ENCODE results near the gene AMOT.

Gene AMOT

DNA sequence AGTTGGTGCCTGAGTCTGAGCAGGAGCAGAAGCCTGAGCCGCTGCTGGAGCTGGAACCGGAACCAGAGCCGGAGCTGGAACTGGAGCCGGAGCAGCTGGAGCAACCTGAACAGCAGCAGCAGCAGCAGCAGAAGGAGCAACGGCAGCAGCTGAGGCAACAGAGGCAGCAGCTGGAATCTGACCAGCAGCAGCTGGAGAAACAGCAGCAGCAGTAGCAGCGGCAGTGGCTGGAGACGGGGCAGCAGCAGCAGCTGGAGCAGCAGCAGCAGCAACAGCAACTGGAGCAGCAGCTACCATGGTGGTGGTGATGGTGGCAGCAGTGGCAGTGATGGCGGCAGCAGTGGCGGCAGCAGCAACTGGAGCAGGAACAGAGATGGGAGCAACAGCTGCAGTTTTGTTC, 61.5 kb downstream of the AMOT start:
- Histone ChIP-seq H3K36me3 (ENCODE audit: control insufficient read depth, insufficient read depth, low read length) (peaks cover 5% of the 10 kb centered on the region), H3K9ac (ENCODE audit: low read length) (no peak overlapping the region), H3K4me3 (ENCODE audit: low read length) (no peak overlapping the region), H3K27me3 (ENCODE audit: control insufficient read depth, insufficient read depth, low read length) (no peaks in the 10 kb centered on the region), H3K4me1 (ENCODE audit: control insufficient read depth, insufficient read depth, low read length) (no peaks in the 10 kb centered on the region), H3K27ac (ENCODE audit: low read depth, low read length) (no peak overlapping the region)

DNA sequence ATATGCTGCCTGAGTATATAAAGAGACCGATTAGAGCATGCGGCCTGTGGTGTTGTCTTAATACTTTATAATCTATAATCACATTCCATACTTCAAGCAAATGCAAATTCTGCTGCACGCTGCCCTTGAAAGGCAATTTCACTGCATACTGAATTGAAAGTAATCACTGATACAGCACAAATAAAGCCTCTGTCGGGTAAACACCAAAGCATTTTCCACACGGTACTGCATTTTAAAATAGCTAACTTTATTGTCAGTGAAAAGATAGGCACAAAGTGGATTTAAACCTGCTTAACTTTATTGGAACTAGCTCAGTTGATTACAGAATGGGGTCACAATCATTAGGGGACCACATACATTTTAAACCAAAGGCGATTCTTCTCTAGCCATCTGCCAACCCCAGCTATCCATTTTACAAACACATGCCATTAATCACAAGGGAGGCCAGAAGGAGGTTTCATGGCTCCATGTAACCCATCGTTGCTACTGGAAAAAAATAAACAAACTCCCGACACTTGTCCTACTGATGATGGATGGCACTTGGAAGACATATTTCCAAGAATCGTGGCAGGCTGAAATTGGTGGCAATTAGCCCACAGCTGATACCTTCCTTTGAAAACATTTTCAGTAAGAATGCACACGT, 65.9 kb downstream of the AMOT start:
- Histone ChIP-seq H3K4me1 (ENCODE audit: control insufficient read depth, insufficient read depth, low read length) (no peaks in the 10 kb centered on the region), H3K27me3 (ENCODE audit: control insufficient read depth, insufficient read depth, low read length) (no peaks in the 10 kb centered on the region), H3K36me3 (ENCODE audit: control insufficient read depth, insufficient read depth, low read length) (peaks cover 2% of the 10 kb centered on the region), H3K9ac (ENCODE audit: low read length) (no peak overlapping the region), H3K4me3 (ENCODE audit: low read length) (no peak overlapping the region), H3K27ac (ENCODE audit: low read depth, low read length) (no peak overlapping the region)

DNA sequence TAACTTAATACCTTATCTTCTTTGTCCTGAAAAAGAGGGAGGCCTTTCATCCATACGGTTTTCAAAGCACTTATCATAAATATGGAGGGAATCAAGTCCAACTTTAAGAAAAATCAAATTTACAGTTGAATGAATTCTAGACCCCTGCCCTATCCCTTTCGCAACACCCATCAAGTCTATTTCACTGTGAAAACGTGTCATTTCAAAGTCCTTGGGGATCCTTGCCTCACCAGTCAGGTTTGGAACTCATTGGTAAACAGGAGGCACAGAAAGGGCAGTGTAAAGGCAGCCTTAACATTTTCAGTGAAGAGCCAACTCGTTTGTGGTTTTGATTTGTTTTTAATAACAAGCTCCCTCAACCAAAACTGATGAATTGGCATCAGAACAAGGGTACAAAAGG, 66.5 kb downstream of the AMOT start:
- Histone ChIP-seq H3K27ac (ENCODE audit: low read depth, low read length) (no peak overlapping the region), H3K4me3 (ENCODE audit: low read length) (no peak overlapping the region), H3K36me3 (ENCODE audit: control insufficient read depth, insufficient read depth, low read length) (peaks cover 2% of the 10 kb centered on the region), H3K4me1 (ENCODE audit: control insufficient read depth, insufficient read depth, low read length) (no peaks in the 10 kb centered on the region), H3K9ac (ENCODE audit: low read length) (no peak overlapping the region), H3K27me3 (ENCODE audit: control insufficient read depth, insufficient read depth, low read length) (no peaks in the 10 kb centered on the region)

DNA sequence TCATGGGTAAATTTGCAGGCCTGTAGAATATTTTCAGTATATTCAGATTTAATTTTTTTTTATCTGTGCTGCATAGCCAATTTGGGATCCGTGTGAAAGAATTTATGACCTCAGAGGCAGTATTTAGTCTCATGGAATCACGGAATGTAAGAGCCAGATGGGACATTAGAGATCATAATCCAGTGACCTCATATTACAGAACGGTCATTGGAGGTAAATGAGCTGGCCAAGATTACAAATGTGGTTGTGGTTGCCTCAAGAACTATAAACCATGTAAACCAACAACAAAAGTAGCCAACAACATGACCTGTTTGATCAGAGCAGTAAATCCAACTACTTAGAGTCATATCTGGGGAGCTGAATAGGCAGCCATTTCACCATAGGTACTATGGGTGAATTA, 71.6 kb downstream of the AMOT start:
- no peaks in the 10 kb centered on the region for H3K27me3 ChIP-seq (ENCODE audit: control insufficient read depth, insufficient read depth, low read length)
- H3K9ac ChIP-seq (ENCODE audit: low read length): no peak overlapping the region

DNA sequence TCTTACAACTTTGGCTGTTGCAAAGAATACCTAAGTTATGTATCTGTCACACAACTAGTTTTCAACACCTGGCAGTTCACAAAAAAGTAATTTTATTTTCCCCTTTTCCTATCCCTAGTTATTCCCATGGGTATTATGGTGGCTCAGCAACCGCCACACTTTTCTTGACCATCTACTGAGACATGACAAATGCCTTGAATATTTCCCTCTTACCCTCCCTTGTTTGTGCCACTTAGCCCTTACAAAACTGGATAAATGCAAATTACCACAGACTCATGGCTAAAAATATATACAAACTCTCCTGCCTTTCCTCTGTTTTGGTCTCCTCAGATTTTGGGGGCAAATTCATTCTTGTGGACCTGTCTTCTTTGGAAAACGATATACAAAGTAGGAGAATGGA, 72.1 kb downstream of the AMOT start:
- Histone ChIP-seq H3K4me3 (ENCODE audit: low read length) (no peak overlapping the region), H3K4me1 (ENCODE audit: control insufficient read depth, insufficient read depth, low read length) (no peaks in the 10 kb centered on the region), H3K27ac (ENCODE audit: low read depth, low read length) (no peak overlapping the region), H3K36me3 (ENCODE audit: control insufficient read depth, insufficient read depth, low read length) (no peaks in the 10 kb centered on the region), H3K27me3 (ENCODE audit: control insufficient read depth, insufficient read depth, low read length) (no peaks in the 10 kb centered on the region), H3K9ac (ENCODE audit: low read length) (no peak overlapping the region)

More for the DNA sequence above, 71.6 kb downstream of the AMOT start:
- no peaks in the 10 kb centered on the region for H3K4me1 ChIP-seq (ENCODE audit: control insufficient read depth, insufficient read depth, low read length)
- H3K36me3 ChIP-seq (ENCODE audit: control insufficient read depth, insufficient read depth, low read length): no peaks in the 10 kb centered on the region
- H3K27ac ChIP-seq (ENCODE audit: low read depth, low read length): no peak overlapping the region
- no peak overlapping the region for H3K4me3 ChIP-seq (ENCODE audit: low read length)

DNA sequence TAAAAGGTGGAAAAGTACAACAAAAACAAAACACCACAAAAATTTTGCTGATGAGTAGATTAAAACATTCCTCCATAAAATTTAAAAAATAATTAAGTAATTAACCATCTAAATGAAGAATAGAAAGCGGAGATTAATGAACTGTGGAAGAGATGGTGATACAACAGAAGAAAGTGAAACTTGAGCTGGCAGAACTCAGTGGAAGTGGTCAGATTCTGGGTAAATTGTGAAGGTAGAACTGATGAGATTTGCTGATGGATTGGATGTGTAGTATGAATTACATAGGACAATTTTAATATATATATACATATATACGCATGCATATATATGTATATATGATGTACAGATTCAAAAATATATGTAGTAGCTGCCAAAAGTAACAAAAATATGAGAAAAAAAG, 73.9 kb downstream of the AMOT start:
- no peaks in the 10 kb centered on the region for H3K36me3 ChIP-seq (ENCODE audit: control insufficient read depth, insufficient read depth, low read length)
- H3K27ac ChIP-seq (ENCODE audit: low read depth, low read length): no peak overlapping the region
- H3K27me3 ChIP-seq (ENCODE audit: control insufficient read depth, insufficient read depth, low read length): no peaks in the 10 kb centered on the region
- H3K9ac ChIP-seq (ENCODE audit: low read length): no peak overlapping the region
- no peaks in the 10 kb centered on the region for H3K4me1 ChIP-seq (ENCODE audit: control insufficient read depth, insufficient read depth, low read length)
- no peak overlapping the region for H3K4me3 ChIP-seq (ENCODE audit: low read length)

DNA sequence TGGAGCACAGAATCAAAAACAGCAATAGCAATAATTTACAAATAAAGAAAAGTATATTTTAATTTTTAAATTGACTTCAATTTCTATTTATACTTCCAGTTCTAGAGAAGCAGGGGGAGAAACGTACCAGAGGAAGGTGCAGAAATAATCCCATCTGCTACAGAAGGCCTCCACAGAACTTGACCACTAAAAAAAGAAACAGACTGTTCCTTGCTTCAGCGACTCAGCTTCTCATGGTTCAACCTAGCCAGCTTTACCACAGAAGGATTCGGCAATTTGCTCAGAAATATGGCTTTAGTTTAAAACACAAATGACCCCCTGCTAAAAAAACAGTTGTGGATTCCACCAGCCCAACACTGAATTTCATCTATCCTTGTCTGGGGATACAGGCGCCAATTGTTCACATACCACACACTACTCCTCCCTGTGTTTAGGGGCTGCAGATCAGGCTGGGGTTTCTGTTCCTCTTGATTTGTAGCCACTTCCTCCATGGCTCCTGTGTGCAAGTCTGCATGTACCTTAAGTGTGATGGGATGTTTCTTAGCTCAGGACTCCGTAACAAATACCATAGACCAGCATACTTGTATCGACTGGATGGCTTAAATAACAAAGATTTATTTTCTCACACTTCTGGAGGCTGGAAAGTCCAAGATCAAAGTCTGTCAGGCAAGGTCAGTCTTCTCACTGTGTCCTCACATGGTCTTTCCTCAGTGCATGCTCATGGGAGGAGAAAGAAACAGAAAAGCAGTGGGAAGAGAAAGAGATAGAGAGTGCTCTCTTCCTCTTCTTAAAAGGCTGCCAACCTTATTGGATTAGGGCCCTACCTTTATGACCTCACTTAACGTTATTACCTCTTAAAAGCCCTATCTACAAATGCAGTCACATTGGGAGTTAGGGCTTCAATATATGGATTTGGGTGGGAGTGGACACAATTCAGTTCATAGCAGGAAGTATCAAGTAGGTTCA, 79.1 kb downstream of the AMOT start:
- Histone ChIP-seq H3K4me1 (ENCODE audit: control insufficient read depth, insufficient read depth, low read length) (no peaks in the 10 kb centered on the region), H3K4me3 (ENCODE audit: low read length) (no peak overlapping the region), H3K9ac (ENCODE audit: low read length) (no peak overlapping the region), H3K36me3 (ENCODE audit: control insufficient read depth, insufficient read depth, low read length) (no peaks in the 10 kb centered on the region), H3K27me3 (ENCODE audit: control insufficient read depth, insufficient read depth, low read length) (no peaks in the 10 kb centered on the region), H3K27ac (ENCODE audit: low read depth, low read length) (no peak overlapping the region)

DNA sequence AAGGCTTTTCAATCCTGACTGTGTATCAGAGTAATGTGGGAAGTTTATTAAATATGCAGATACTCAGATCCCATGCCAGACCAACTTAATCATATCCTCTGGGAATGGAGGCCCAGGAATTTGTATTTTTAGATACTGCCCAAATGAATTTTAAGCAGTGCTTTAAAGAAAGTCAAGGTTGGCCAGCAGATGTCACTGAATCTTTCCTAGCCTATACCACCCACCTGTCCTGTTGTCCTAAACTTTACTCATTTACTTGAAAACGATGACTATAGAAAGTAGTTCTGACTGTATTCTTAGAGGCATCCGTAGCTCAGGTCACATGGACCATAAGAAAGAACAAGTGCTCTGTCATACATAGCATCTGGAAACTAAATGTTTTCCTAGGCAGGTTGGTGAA, 79.9 kb downstream of the AMOT start:
- Histone ChIP-seq H3K27me3 (ENCODE audit: control insufficient read depth, insufficient read depth, low read length) (no peaks in the 10 kb centered on the region), H3K9ac (ENCODE audit: low read length) (no peak overlapping the region), H3K27ac (ENCODE audit: low read depth, low read length) (no peak overlapping the region), H3K36me3 (ENCODE audit: control insufficient read depth, insufficient read depth, low read length) (no peaks in the 10 kb centered on the region), H3K4me1 (ENCODE audit: control insufficient read depth, insufficient read depth, low read length) (no peaks in the 10 kb centered on the region), H3K4me3 (ENCODE audit: low read length) (no peak overlapping the region)

DNA sequence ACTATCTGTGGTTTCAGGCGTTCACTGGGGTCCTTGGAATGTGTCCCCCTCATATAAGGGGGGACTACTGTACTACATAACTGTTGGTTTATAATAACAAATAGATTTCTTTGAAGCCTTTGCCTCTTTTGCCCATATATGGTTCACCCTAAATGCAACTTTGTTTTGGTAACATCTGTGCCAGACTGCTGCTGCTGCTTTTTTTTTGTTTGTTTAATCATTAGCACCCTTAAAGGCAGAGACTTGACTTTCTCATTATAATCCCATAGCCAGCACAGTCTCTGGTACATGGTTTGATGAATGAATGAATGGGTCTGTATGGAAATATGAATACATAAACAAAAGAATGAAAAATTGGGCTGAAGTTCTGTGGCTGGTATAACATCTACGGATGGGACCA, 80.7 kb downstream of the AMOT start:
- Histone ChIP-seq H3K9ac (ENCODE audit: low read length) (no peak overlapping the region), H3K4me1 (ENCODE audit: control insufficient read depth, insufficient read depth, low read length) (no peaks in the 10 kb centered on the region), H3K27ac (ENCODE audit: low read depth, low read length) (no peak overlapping the region), H3K27me3 (ENCODE audit: control insufficient read depth, insufficient read depth, low read length) (no peaks in the 10 kb centered on the region), H3K4me3 (ENCODE audit: low read length) (no peak overlapping the region), H3K36me3 (ENCODE audit: control insufficient read depth, insufficient read depth, low read length) (no peaks in the 10 kb centered on the region)

DNA sequence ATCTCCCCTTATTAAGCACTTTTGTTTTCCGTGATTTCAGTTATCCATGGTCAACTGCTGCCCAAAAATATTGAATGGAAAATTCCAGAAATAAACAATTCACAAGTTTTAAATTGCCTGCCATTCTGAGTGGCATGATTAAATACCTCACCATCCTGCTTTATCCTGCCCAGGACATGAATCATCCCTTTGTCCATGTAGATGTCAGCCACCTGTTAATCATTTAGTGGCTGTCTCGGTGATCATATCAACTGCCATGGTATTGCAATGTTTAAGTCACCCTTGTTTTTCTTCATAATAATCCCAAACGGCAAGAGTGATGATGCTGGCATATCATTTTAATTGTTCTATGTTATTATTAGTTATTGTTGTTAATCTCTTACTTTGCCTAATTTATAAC, 81.1 kb downstream of the AMOT start:
- no peak overlapping the region for H3K27ac ChIP-seq (ENCODE audit: low read depth, low read length)
- H3K27me3 ChIP-seq (ENCODE audit: control insufficient read depth, insufficient read depth, low read length): no peaks in the 10 kb centered on the region
- H3K4me1 ChIP-seq (ENCODE audit: control insufficient read depth, insufficient read depth, low read length): no peaks in the 10 kb centered on the region
- H3K9ac ChIP-seq (ENCODE audit: low read length): no peak overlapping the region
- H3K4me3 ChIP-seq (ENCODE audit: low read length): no peak overlapping the region
- H3K36me3 ChIP-seq (ENCODE audit: control insufficient read depth, insufficient read depth, low read length): no peaks in the 10 kb centered on the region

DNA sequence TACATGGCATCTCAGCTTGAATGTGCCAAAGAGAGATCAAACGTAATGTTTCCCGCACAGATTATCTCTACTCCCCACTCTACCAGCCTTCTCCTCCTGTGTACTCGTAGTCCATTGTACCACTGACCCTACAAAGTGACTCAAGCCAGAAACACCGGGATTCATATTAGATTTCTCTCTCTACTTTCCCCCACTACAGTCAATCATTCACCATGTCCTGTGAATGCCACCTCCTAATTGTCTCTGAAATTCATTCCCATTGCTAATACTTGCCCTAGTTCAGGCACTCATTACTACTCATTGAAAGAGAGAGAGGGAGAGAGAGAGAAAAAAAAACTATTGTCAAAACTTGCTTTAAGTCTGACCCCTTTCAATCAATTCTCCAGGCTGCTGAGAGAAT, 82.7 kb downstream of the AMOT start:
- no peak overlapping the region for H3K4me3 ChIP-seq (ENCODE audit: low read length)
- no peaks in the 10 kb centered on the region for H3K27me3 ChIP-seq (ENCODE audit: control insufficient read depth, insufficient read depth, low read length)
- no peaks in the 10 kb centered on the region for H3K36me3 ChIP-seq (ENCODE audit: control insufficient read depth, insufficient read depth, low read length)
- H3K27ac ChIP-seq (ENCODE audit: low read depth, low read length): no peak overlapping the region
- no peak overlapping the region for H3K9ac ChIP-seq (ENCODE audit: low read length)
- H3K4me1 ChIP-seq (ENCODE audit: control insufficient read depth, insufficient read depth, low read length): no peaks in the 10 kb centered on the region

DNA sequence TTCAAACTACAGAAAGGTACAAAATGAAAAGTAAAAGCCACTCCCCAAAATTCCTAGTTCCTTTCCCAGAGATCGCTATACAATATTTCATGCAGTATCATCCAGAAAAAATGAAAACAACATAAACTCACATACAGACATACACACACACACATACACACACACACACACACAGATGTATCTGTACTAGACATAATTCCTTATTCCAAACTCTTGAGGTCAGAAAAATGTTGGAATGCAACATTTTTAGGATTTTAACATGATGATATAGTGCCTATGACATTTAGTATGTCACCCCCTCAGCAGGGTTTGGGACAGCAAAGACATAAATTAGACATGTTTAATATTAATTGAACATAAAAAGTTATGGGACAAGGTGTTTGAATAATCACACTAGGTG, 87.5 kb downstream of the AMOT start:
- H3K9ac ChIP-seq (ENCODE audit: low read length): no peak overlapping the region

DNA sequence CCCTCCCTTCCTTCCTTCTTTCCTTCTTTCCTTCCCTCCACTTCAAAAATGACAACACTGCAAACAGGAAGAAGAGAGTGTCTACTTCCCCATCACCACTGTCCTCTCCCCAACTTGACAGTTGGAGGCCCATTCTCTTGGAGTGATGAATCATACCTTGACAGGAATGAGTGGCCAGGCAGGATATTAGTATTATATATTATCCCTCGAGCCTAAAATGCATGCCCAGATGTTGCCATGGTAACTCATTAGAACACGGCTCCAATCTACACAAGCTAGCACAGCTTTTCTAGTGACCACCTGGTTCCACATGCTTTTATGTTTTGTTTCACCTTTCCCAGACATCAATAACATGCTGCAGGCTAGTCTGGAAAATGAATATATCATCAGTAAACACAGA, 89.6 kb downstream of the AMOT start:
- Histone ChIP-seq H3K4me3 (ENCODE audit: low read length) (no peak overlapping the region), H3K27me3 (ENCODE audit: control insufficient read depth, insufficient read depth, low read length) (no peaks in the 10 kb centered on the region), H3K27ac (ENCODE audit: low read depth, low read length) (no peak overlapping the region), H3K36me3 (ENCODE audit: control insufficient read depth, insufficient read depth, low read length) (no peaks in the 10 kb centered on the region), H3K4me1 (ENCODE audit: control insufficient read depth, insufficient read depth, low read length) (no peaks in the 10 kb centered on the region), H3K9ac (ENCODE audit: low read length) (no peak overlapping the region)

More for the DNA sequence above, 87.5 kb downstream of the AMOT start:
- Histone ChIP-seq H3K27ac (ENCODE audit: low read depth, low read length) (no peak overlapping the region), H3K27me3 (ENCODE audit: control insufficient read depth, insufficient read depth, low read length) (no peaks in the 10 kb centered on the region), H3K4me3 (ENCODE audit: low read length) (no peak overlapping the region), H3K36me3 (ENCODE audit: control insufficient read depth, insufficient read depth, low read length) (no peaks in the 10 kb centered on the region), H3K4me1 (ENCODE audit: control insufficient read depth, insufficient read depth, low read length) (no peaks in the 10 kb centered on the region)

Data from rectal smooth muscle tissue (tissue), 1 donor.